OCI-LY3 (cell line): ENCODE results near the gene ARHGAP6.
"Not testable (repeated sequence)": the region's sequence is repeated elsewhere in the genome, so short reads cannot be mapped to it uniquely, and the experiment has no call there.

ENCODE experiments used
- H2AFZ ChIP-seq: fragments of 200-600, 300-600 bp; shearing (Covaris generic); 2 replicates; pipeline ENCODE4 v1.6.0; 2014; ENCODE audit warnings: antibody characterized with exemption, low read depth, low read length
- H3K27ac ChIP-seq: fragments of 200-600, 300-600 bp; sonication (generic); 2 replicates; pipeline ENCODE4 v1.5.1; 2014; ENCODE audit warnings: mild to moderate bottlenecking, low read length, moderate library complexity, mixed read lengths
- H3K27me3 ChIP-seq: fragments of 200-600, 300-600 bp; sonication (generic); 2 replicates; pipeline ENCODE4 v1.6.1; 2014; ENCODE audit warnings: low read depth, low read length, mixed read lengths
- H3K36me3 ChIP-seq: fragments of 200-600, 300-600 bp; sonication (generic); replicated peaks from 2 replicates; pipeline ENCODE3; 2014; ENCODE audit warnings: low read depth, low read length, mixed read lengths
- H3K4me1 ChIP-seq: fragments of 300-600, 200-600 bp; sonication (generic); 2 replicates; pipeline ENCODE4 v1.6.1; 2014; ENCODE audit warnings: low read length, mixed read lengths
- H3K4me2 ChIP-seq: fragments of 200-600, 300-600 bp; sonication (generic); 2 replicates; pipeline ENCODE4 v1.6.1; 2014; ENCODE audit warnings: low read length, mixed read lengths
- H3K4me3 ChIP-seq: fragments of 300-600, 200-600 bp; sonication (generic); 2 replicates; pipeline ENCODE4 v1.5.1; 2014; ENCODE audit warnings: antibody characterized with exemption, mild to moderate bottlenecking, low read length, moderate library complexity
- H3K79me2 ChIP-seq: fragments of 300-600, 200-600 bp; shearing (Covaris generic); 2 replicates; pipeline ENCODE4 v1.6.1; 2014; ENCODE audit warnings: mild to moderate bottlenecking, low read length, mixed read lengths
- H3K9ac ChIP-seq: fragments of 300-600, 200-600 bp; shearing (Covaris generic); 2 replicates; pipeline ENCODE4 v1.6.0; 2014; ENCODE audit warnings: mild to moderate bottlenecking, low read length, moderate library complexity
- H3K9me3 ChIP-seq: fragments of 200-600, 300-600 bp; shearing (Covaris generic); 2 replicates; pipeline ENCODE4 v1.6.1; 2014; ENCODE audit warnings: low read length, mixed read lengths; ENCODE audit not compliant: insufficient read depth
- H4K20me1 ChIP-seq: fragments of 200-600, 300-600 bp; sonication (generic); 2 replicates; pipeline ENCODE4 v1.6.1; 2016; ENCODE audit warnings: low read length, mixed read lengths; ENCODE audit not compliant: insufficient read depth
- EZH2phosphoT487 ChIP-seq: fragments of 200-600 bp; shearing (Covaris generic); IDR thresholded peaks from 2 replicates; pipeline ENCODE4 v1.6.1; 2018; ENCODE audit warnings: antibody characterized with exemption, mixed run types, low read depth
- TF ChIP-seq, protein P1 (sequence below): fragments of 200-600, 300-600 bp; sonication (generic); IDR thresholded peaks from 2 replicates; pipeline ENCODE4 v1.5.1; 2014; ENCODE audit warnings: antibody characterized with exemption, low read length, low read depth

The ARHGAP6 gene

DNA sequence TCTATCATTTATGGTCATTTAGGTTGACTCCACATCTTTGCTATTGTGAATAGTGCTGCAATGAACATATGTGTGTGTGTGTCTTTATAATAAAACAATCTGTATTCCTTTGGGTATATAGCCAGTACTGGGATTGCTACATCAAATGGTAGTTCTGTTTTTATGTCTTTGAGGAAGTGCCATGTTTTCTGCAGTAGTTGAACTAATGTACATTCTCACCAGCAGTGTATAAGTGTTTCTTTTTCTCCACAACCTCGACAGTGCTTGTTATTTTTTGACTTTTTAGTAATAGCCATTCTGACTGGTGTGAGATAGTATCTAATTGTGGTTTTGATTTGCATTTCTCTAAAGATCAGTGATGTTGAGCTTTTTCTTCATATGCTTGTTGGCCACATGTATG lies 80.5 kb downstream of the ARHGAP6 start:
- Histone ChIP-seq H3K27ac (no peak overlapping the region), H3K4me1 (peaks cover 3% of the 10 kb centered on the region; the same call in 1 of the 2 replicates), H3K4me3 (no peak overlapping the region), H3K36me3 (no peaks in the 10 kb centered on the region), H3K9ac (no peak overlapping the region), H3K79me2 (no peaks in the 10 kb centered on the region), H3K27me3 (no peaks in the 10 kb centered on the region), H3K4me2 (no peak overlapping the region), H2AFZ (no peak overlapping the region), H4K20me1 (no peaks in the 10 kb centered on the region), H3K9me3 (no peaks in the 10 kb centered on the region)
- TF ChIP-seq EZH2phosphoT487, result no peak
- TF ChIP-seq, protein P1, sequence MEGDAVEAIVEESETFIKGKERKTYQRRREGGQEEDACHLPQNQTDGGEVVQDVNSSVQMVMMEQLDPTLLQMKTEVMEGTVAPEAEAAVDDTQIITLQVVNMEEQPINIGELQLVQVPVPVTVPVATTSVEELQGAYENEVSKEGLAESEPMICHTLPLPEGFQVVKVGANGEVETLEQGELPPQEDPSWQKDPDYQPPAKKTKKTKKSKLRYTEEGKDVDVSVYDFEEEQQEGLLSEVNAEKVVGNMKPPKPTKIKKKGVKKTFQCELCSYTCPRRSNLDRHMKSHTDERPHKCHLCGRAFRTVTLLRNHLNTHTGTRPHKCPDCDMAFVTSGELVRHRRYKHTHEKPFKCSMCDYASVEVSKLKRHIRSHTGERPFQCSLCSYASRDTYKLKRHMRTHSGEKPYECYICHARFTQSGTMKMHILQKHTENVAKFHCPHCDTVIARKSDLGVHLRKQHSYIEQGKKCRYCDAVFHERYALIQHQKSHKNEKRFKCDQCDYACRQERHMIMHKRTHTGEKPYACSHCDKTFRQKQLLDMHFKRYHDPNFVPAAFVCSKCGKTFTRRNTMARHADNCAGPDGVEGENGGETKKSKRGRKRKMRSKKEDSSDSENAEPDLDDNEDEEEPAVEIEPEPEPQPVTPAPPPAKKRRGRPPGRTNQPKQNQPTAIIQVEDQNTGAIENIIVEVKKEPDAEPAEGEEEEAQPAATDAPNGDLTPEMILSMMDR, result no peak

DNA sequence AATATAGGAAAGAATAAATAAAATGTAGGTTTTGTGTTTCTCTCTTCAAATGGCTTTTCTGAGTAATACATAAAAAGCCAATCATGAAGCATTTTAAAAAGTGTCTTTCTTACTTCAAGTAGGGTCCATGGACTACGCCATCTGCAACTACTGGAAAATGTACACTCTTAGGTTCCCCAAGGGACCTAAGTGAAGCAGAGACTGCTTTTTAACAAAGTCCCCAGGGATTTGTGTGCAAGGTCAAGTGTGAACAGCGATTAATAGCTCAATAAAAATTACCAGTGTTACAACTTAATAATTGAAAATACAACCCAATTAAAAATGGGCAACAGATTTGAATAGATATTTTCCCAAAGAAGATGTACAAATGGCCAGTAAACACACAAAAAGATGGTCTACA lies 84.9 kb downstream of the ARHGAP6 start:
- Histone ChIP-seq H3K9ac (no peak overlapping the region), H3K27me3 (no peaks in the 10 kb centered on the region), H3K79me2 (no peaks in the 10 kb centered on the region), H3K4me1 (peaks cover 16% of the 10 kb centered on the region), H3K9me3 (no peaks in the 10 kb centered on the region), H3K4me3 (no peak overlapping the region), H3K4me2 (no peak overlapping the region), H4K20me1 (no peaks in the 10 kb centered on the region), H3K36me3 (no peaks in the 10 kb centered on the region), H3K27ac (no peak overlapping the region), H2AFZ (no peak overlapping the region)
- no peak for TF ChIP-seq EZH2phosphoT487
- TF ChIP-seq, protein P1, result no peak

DNA sequence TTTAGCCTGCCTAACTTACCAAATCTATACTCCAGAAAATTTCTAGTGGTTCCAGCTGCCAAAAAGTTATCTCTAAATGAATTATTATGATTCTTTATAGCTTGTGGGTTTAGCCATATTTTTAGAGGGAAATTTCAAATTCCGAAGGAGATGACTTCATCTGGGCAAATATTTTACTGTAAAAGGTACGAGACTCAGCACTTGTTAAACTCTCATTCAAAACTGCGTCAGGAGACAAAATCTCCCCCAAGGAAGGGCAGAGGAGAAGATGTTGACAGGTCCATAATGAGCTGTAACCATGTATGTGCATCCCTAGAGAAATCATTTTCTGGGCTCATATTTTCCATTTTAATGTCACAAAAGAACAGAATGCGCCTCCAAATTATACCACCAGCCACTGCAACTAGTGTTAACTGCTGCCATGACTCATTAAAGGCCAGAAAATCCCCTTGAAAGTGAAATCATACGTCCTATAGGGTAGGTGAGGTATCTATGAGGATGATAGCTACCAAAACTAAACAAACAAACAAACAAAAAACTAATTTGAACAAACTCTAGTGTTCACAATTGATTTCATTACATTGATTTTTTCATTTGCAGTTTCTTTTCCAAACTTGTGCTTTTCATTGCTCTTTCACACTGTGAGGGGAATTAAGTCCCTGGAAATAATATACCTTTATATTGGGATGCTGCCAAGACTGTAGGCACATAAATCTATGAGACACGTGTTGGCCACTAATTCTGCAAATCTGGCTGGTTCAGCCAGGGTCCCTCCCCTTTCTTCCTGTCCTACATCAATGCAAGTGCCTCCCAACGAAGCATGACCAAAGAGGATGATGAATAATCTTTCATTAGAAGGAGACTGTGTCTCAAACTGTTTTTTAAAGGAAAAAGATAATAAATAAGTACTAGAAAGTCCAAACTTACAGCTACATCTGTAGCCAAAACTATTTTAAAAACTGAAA lies 85.8 kb downstream of the ARHGAP6 start:
- no peak overlapping the region for H3K27ac ChIP-seq
- H3K9me3 ChIP-seq, result no peaks in the 10 kb centered on the region
- no peak overlapping the region for H3K9ac ChIP-seq
- no peaks in the 10 kb centered on the region for H3K27me3 ChIP-seq
- H3K4me1 ChIP-seq, result peaks cover 25% of the 10 kb centered on the region
- no peaks in the 10 kb centered on the region for H3K36me3 ChIP-seq
- no peaks in the 10 kb centered on the region for H3K79me2 ChIP-seq
- H3K4me3 ChIP-seq, result no peak overlapping the region
- H4K20me1 ChIP-seq, result no peaks in the 10 kb centered on the region
- TF ChIP-seq EZH2phosphoT487, result no peak
- TF ChIP-seq, protein P1, result no peak
- H3K4me2 ChIP-seq, result peak overlapping the region; percentile 18
- H2AFZ ChIP-seq, result no peak overlapping the region

DNA sequence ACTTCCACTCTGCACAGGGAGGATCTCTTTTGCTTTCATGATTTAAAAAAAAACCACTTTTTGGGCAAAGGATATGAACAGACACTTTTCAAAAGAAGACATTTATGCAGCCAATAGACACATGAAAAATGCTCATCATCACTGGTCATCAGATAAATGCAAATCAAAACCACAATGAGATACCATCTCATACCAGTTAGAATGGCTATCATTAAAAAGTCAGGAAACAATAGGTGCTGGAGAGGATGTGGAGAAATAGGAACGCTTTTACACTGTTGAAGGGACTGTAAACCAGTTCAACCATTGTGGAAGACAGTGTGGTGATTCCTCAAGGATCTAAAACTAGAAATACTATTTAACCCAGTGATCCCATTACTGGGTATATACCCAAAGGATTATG lies 87.4 kb downstream of the ARHGAP6 start:
- H3K4me3 ChIP-seq, H3K9ac ChIP-seq: not testable (repeated sequence)

More for the DNA sequence above, 87.4 kb downstream of the ARHGAP6 start:
- not testable (repeated sequence) for H3K9me3 ChIP-seq, H2AFZ ChIP-seq, H3K79me2 ChIP-seq, H3K27ac ChIP-seq, H3K36me3 ChIP-seq, H4K20me1 ChIP-seq, H3K27me3 ChIP-seq, H3K4me2 ChIP-seq
- peaks cover 26% of the 10 kb centered on the region for H3K4me1 ChIP-seq
